NOMO-1 (cell line): Measurements from ENCODE around the gene PDXK.
"Not testable (repeated sequence)": the region's sequence is repeated elsewhere in the genome, so short reads cannot be mapped to it uniquely, and the experiment has no call there.

Experiments
- DNase-seq, 2 experiments: peaks; one replicate each; lab custom pipeline; 2025; ENCODE audit not compliant: unreplicated experiment in 2 of 2; lab: John Stamatoyannopoulos, UW

Gene PDXK

DNA sequence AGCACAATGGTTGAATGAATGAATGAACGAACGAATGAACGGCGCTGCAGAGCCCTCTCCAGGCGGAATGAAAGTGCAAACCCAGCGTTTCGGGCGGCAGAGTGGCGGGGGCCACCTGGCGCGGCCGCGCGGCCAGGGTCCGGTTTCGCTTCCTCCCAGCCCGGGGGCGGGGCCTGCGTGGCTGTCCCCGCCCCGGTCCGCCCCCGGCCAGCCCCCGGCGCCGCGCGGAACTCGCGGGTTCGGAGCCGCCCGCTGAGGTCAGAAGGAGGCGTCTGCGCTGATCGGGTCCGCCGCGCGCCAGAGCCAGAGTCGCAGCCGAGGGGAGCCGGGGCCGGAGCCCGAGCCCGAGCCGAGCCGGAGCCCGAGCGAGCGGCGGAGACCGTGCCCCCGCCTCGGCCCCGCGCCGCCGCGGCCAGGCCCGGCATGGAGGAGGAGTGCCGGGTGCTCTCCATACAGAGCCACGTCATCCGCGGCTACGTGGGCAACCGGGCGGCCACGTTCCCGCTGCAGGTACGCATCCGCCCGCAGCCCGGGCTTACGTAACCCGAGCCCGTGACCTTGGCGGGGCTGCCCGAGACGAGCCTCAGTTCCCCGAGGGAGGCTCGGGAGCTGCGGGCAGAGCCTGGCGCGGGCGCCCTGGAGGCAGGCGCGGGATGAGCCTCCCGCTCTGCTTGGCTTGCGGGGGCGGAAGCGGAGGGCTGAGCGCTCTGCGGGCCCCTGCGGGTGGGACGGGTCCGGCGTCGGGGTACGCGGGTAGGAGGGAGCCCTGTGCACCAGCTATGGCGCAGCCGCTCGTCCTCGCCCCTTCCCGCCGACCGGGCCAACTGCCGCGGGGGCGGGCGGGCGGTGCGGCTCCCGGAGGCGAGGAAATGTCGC, at the start of gene PDXK:
Gene PDXK (plus strand): TSS at position 258 of the 876 bp plus-strand sequence. CDS start 166 bp downstream, at position 424.
- peak; percentile 83 to 91 for DNase-seq

DNA sequence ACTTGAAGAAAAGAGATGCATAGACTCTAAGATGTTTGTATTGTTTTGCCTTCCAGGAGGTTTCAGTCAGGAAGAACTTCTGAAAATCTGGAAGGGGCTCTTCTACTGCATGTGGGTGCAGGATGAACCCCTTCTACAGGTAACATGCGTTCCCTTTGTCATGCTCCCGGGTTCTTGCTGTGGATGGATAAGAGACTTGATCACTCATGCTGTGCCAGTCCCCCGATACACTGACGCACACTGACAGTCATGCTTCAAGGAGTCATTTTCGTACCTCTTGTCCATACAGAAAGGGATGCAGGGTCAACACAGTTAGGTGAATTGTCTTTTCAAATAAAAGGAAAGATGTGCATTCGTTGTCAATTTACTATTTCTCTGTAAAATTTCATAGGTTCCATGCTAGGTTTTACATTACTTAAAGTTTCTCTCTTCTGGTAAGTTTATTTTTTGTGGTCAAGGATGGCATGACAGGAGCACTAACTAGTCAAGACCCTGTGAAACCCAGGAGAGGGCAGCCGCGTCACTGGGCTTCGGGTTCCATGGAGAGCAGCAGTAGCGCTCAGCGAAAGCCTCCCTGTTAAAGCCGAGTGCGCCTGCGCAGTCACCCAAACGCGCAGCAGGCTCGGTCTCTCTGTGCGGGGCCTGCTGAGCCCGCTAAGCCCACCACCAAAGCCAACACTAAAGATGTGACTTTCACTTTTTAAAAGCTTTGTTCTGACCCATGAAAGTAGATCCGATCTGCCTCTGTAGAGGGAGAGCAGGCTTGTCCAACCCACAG, 48.9 kb upstream of the PDXK start:
- no peak for DNase-seq

DNA sequence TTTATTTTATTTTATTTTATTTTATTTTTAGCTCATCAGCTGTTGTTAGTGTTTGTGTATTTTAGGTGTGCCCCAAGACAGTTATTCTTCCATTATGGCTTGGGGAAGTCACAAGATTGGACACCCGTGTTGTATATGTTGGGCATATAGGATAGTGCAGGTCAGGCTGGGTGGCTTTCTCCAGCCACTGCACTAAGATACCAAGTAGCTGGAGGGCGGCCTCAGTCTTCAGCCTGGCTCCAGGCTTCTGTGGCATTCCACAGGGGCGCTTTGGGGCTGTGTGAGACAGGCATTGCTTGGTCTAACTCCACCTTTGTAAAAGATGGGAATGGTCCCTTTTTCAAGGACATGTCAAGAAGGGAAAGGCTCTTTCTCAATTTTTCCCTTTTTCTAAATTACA, 43.1 kb upstream of the PDXK start:
- DNase-seq: no peak

DNA sequence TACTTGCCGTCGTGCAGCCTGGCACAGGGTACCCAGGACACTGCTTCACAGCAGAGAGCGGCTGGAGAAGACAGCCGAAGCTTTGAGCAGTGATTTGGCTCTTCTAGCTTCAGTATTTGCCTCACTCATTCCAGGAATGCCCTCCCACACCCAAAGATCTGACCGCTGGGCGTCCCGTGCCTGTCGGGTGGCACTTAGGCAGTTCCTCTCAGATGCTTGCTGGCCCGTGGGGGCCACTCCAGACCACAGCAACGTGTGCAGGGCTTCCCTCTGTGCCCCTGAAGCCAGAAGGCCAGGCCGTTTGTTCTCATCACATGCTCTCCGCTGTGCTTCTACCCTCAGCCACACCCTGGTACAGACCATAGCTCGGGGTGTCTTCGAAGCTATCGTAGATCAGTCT, 42.5 kb upstream of the PDXK start:
- no peak for DNase-seq

DNA sequence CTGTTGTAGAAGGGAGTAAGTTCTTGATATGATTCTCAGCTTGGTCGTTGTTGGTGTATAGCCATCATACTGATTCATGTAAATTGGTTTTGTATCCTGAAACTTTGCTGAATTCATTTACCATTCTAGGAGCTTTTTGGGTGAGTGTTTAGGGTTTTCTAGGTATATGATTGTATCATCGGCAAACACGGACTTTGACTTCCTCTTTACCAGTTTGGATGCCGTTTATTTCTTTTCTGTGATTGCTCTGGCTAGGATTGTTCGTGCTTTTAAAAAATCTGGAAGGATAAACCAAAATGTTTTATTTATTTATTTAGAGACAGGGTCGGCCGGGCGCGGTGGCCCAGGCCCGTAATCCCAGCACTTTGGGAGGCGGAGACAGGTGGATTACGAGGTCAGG, 39.0 kb upstream of the PDXK start:
- no peak for DNase-seq

DNA sequence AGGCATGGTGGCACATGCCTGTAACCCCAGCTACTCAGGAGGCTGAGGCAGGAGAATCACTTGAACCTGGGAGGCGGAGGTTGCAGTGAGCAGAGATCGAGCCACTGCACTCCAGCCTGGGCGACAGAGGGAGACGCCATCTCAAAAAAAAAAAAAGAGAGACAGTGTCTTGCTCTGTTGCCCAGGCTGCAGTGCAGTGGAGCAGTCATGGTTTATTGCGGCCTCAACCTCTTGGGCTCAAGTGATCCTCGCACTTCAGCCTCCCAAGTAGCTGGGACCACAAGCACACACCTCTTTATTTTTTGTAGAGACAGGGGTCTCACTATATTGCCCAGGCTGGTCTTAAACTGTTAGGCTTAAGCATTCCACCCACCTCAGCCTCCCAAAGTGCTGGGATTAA, 38.5 kb upstream of the PDXK start:
- not testable (repeated sequence) for DNase-seq

DNA sequence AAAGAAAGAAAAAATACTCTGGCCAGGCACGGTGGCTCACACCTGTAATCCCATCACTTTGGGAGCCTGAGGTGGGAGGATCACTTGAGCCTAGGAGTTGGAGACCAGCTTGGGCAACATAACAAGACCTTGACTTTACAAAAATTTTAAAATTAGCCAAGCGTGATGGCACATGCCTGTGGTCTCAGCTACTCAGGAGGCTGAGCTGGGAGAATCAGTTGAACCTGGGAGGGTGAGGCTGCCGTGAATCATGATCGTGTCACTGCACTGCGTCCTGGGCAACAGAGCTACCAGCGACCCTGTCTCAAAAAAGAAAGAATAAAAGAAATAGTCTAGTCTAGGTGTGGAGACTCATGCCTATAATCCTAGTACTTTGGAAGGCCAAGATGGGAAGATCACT, 37.3 kb upstream of the PDXK start:
- DNase-seq: no peak

DNA sequence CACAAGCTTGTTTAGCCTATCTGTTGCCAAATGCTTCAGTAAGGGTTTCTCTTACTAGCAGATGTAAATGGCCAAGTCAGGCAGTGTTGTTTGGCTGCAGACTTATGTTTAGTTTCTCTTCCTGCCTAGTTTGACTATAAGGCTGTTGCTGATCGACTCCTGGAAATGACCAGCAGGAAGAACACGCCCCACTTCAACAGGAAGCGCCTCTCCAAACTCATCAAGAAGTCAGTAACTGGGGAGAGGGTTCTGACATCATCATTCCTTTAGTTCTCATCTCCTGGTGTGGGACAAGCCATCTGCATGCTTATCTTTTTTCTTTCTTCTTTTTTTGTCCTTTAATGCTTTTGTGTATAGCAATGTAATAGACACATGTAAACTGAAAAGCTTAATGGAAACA, 34.5 kb upstream of the PDXK start:
- no peak for DNase-seq

DNA sequence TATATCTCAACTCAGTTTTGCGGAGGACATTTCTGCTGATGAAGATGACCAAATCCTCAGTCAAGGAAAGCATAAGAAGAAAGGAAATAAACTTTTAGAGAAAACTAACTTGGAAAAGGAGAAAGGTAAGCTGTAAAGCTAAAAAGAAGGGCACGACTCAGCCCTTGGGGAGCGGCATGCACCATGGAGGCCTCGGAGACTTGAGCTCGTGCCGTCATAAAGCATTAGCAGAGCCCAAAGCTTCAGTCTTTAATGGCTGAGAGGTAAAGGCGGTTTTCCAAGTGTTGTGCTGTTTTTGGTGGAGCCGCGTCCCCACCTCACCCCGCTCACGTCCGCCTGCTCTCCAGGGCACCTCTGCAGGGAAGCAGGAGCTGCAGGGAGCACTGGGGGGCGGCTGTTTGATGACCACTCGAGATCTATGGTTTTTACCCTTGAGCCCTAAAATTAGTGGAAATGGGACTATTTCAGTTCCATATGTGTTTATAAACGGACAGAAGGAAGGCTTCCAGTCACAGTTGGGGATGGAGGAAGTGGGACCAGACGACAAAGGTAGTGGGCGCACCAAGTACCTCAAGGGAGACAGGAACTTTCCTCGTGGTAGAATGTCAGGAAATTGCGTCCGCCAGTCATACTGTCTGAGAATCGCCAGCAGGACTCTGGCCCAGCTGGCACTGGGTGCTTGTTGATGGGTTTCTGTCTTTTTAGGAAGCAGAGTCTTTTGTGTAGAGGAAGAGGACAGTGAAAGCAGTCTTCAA, 31.9 kb upstream of the PDXK start:
- no peak for DNase-seq

DNA sequence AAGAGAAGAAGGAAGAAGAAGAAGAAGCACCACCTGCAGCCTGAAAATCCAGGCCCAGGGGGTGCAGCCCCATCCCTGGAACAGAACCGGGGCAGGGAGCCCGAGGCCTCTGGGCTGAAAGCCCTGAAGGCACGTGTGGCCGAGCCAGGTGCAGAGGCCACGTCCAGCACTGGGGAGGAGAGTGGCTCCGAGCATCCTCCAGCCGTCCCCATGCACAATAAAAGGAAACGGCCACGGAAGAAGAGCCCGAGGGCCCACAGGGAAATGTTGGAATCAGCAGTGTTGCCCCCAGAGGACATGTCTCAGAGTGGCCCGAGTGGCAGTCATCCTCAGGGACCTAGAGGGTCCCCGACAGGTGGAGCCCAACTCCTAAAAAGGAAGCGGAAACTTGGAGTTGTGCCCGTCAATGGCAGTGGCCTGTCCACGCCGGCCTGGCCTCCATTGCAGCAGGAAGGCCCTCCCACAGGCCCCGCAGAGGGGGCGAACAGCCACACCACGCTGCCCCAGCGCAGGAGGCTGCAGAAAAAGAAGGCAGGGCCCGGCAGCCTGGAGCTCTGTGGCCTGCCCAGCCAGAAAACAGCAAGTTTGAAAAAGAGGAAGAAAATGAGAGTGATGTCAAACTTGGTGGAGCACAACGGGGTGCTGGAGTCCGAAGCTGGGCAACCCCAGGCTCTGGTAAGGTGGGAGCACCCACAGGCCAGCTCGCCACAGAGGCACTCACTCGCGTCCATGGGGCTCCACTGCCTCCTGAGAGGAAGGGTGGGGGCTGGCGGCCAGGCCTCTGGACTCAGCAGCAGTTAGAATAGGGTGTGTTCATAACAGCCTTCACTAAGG, 31.1 kb upstream of the PDXK start:
- no peak for DNase-seq

DNA sequence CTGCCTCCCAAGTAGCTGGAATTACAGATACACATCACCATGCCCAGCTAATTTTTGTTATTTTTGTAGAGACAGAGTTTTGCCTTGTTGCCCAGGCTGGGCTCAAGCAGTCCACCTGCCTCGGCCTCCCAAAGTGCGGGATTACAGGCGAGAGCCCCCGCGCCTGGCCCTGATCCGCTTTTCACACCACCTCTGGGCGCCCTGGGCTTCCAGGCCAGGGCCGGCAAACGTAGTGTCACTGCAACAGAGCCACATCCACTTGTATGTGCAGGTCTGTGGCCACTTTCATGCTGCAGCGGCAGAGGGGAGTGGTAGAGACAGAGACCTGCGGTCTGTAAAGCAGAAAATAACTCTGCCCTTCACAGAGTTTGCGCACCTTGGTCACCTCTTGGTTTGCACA, 30.0 kb upstream of the PDXK start:
- DNase-seq: no peak

DNA sequence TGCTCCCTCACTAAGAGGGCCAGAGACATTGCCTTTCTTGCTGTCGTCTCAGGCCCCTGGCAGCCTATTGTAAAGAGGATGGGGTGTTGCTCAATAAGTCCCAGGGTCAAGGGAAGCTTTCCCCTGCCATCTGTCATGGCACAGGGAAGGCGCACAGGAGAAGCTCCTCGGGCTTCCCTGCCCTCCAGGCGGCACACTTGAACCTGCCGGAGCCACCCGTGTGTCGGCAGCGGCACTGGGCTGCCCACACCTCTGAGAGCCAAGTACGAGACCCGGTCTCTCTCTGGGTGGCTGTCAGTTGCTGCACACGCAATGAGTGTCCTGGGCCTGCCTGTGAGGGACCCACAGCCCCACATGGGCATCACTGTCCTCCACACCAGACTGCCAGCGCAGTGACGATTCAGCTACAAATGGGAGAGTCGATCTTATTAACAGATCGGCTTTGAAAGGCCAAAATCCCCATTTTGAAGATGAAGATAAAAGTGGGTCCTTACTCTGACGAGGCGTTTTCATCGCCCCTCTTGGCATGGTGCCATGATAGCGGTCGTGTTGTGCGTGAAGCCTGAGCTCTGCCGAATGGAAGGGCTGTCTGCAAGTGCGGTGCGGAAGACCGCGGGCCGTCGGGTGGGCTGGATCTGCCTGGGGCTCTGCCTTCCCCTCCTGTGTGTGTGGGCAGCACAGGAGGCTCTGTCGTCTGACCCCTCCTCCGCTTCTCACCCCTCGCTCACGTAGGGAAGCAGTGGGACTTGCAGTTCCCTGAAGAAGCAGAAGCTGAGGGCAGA, 29.2 kb upstream of the PDXK start:
- no peak for DNase-seq

DNA sequence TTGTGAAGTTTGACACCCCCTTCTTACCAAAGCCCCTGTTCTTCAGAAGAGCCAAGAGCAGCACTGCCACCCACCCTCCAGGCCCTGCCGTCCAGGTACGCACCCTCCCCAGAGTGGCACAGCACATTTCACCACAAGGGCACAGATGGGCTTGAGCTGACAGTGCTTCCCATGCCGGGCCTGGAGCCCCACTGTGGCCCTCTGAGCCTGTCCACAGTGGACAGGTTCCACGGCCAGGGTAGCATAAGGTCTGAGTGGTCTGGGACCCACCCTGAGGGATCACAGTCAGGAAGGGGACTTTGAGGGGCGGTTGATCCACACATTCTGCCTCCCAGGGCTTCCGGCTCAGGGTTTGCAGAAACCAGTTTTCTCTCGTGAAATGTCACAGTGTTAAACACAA, 28.6 kb upstream of the PDXK start:
- no peak for DNase-seq

DNA sequence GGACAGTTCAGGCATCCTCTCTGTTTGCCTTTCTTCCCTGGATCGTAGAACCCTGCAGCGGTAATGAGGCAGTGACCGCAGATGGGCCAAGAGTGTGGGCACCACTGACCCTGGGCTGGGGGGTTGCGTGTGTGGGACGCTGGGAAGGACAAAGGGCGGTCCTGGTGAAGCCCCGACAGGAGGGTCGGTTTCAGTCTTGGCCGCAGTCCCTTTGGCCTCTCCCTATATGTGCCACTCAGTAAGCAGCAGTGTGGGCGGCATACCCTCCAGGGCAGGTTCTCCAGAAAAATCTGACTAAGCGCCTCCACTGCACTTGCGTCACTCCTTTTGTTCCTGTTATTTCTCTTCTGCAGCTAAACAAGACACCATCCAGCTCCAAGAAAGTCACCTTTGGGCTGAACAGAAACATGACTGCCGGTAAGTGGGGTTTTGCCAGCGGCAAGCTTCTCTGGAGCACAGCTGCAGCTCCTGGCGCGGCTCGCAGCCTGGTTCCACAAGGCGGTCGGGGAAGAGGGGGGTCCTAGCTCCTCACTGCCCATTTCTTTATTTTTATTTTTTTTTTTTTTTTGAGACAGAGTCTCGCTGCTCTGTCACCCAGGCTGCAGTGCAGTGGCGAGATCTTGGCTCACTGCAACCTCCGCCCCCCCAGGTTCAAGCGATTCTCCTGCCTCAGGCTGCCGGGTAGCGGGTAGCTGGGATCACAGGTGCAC, 27.7 kb upstream of the PDXK start:
- no peak for DNase-seq

DNA sequence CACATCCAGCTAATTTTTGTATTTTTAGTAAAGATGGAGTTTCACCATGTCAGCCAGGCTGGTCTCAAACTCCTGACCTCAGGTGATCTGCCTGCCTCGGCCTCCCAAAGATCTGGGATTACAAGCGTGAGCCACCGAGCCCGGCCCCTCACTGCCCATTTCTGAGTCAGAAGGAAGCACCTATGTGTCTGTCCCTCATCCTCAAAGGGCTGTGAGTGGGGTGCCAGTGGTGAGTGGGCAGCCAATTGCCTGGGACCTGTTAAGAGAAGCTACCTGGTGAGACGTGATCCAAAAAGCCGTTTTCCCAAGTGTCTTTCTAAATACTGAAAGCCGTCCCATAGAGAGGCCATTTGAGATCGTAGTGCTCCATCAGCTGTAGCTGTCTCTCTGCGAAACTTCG, 27.1 kb upstream of the PDXK start:
- no peak for DNase-seq

DNA sequence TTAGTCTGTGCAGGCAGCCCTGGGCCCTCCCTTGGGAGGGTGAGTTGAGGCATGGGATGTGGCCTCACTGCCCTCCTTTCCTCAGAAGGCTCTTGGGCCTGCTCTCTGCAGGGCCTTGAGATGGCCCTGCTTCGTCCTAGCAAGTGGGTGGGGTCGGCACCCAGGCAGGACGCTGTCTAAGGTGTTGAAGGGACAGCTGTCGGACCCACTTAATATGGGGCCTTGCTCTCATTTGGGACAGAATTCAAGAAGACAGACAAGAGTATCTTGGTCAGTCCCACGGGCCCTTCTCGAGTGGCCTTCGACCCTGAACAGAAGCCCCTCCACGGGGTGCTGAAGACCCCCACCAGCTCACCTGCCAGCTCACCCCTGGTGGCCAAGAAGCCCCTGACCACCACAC, 26.0 kb upstream of the PDXK start:
- DNase-seq: no peak

DNA sequence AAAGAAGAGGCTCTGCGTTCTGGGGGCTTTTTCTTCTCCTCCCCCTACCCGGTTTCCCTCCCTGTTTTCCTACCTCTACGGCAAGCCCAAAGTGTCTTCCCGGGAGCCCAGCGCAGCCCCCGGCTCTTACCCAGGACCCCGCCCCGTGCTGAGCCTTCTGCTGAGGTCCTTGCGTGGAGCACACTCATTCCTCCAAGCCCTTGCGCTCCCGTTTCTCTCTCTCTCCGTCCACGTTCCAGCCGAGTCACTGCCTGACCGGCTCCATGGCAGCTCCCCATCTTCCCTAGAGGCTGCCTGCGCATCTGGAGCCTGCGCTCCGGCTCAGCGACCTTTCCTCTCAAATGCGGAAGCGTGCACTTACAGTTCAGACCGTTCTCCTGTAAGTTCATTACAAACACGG, 24.9 kb upstream of the PDXK start:
- DNase-seq: no peak

DNA sequence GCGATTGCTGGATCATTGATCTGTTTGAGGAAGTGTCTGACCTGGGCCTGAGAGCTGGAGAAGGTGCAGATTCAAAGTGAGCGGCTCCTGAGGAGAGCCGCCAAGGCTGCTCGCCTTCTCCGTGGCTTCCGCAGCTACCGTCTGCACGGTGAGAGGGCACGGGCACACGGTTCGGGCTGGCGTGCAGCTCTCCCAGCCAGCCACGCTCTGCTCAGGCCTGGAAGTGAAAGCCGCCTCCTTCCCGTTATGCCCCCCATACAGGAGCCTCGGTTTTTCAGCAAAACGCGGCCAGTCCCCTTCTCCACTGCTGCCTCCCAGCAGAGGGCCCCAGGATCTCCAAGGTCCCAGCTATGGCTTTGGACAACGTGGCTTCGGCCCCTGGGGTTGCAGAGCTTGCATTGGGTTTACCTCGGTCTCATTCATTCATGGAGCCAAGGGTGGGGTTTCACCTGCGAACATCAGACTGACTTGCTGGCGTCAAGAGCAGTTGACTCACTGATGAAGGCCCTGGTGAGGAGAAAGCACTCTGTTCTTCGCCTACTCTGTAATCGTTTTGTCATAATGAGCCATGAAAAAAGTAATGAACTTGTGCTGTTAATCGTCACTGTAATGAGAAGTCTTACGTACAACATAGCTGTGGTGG, 24.4 kb upstream of the PDXK start:
- no peak for DNase-seq

DNA sequence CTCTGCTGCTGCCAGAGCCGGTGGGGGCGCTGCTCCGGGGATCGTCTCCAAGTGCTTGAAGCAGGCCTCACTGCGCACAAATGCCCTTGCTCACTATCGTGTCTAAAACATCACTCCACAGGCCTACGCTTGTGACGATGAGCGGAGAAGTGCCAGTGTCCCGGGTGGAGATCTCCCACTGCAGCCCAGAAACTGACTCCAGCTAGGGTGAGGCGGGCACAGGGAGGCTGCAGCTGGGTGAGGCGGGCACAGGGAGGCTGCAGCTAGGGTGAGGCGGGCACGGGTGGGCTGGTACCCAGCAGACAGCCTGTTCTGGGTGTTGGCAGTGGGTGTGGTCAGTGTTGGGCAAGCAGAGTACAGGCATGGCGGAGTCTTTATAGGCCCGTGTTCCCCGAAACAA, 22.7 kb upstream of the PDXK start:
- DNase-seq: no peak
